HEK293 (cell line): ENCODE results near the gene FAHD2A.

ENCODE experiments used
- CTCF ChIA-PET: fragments of 350-600 bp; formaldehyde crosslinking; extraction: SDS; loops from one replicate; lab custom pipeline; 2021; ENCODE audit warnings: antibody characterized with exemption; lab: Yijun Ruan, JAX
- POLR2A ChIA-PET: fragments of 300-600 bp; formaldehyde crosslinking; extraction: SDS; loops from one replicate; lab custom pipeline; 2020; ENCODE audit warnings: antibody characterized with exemption, inconsistent platforms; lab: Yijun Ruan, JAX
- H3K27ac ChIP-seq: fragments of 200-500 bp; sonication (Bioruptor generic); 2 replicates; pipeline ENCODE4 v1.5.1; 2014; ENCODE audit warnings: low read depth, low read length, control low read depth, inconsistent platforms; ENCODE audit errors: extremely low read depth
- H3K36me3 ChIP-seq, 2 experiments: fragments of 200-500 bp in 1 of 2; sonication (Bioruptor generic) in 1 of 2; 1 replicate in 1 of 2; 2 replicates in 1 of 2; pipeline ENCODE4 v1.5.1; 2014 to 2017; ENCODE audit warnings: inconsistent platforms in 2 of 2, low read length in 2 of 2; ENCODE audit not compliant: control insufficient read depth in 2 of 2, insufficient read depth in 1 of 2
- H3K4me1 ChIP-seq: fragments of 200-500 bp; sonication (Bioruptor generic); 2 replicates; pipeline ENCODE4 v1.5.1; 2014; ENCODE audit warnings: mild to moderate bottlenecking, low read length, inconsistent platforms; ENCODE audit not compliant: control insufficient read depth, insufficient read depth
- H3K4me3 ChIP-seq: 2 replicates; pipeline ENCODE4 v1.5.1; 2011; ENCODE audit warnings: low read depth, mild to moderate bottlenecking, control low read depth, low read length, moderate library complexity
- H3K9me3 ChIP-seq: fragments of 200-500 bp; sonication (Bioruptor generic); 2 replicates; pipeline ENCODE4 v1.5.1; 2014; ENCODE audit warnings: low read depth, low read length, inconsistent platforms; ENCODE audit not compliant: control insufficient read depth, insufficient read depth
- FEZF1 ChIP-seq: fragments of 450-650 bp; formaldehyde crosslinking; IDR thresholded peaks from 2 replicates; pipeline ENCODE4 v1.5.1; 2016; ENCODE audit warnings: missing biosample characterization, missing genetic modification characterization
- GLI2 ChIP-seq: fragments of 450-650 bp; formaldehyde crosslinking; IDR thresholded peaks from 2 replicates; pipeline ENCODE4; 2017; ENCODE audit warnings: missing biosample characterization, missing genetic modification characterization, low read depth, borderline replicate concordance
- HOXC10 ChIP-seq: sonication (generic); formaldehyde crosslinking; IDR thresholded peaks from 2 replicates; pipeline ENCODE4 v1.8.1; 2023; ENCODE audit warnings: mild to moderate bottlenecking, missing genetic modification reagents
- KLF1 ChIP-seq: fragments of 450-650 bp; formaldehyde crosslinking; IDR thresholded peaks from 2 replicates; pipeline ENCODE4 v1.5.1; 2016; ENCODE audit warnings: missing biosample characterization, missing genetic modification characterization
- KLF10 ChIP-seq: fragments of 450-650 bp; IDR thresholded peaks from 2 replicates; pipeline ENCODE4 v1.5.1; 2018; ENCODE audit warnings: missing biosample characterization, mild to moderate bottlenecking, missing genetic modification characterization
- KLF8 ChIP-seq: fragments of 450-650 bp; formaldehyde crosslinking; IDR thresholded peaks from 2 replicates; pipeline ENCODE4 v1.5.1; 2016; ENCODE audit warnings: missing biosample characterization, missing genetic modification characterization
- PBX3 ChIP-seq: sonication (generic); formaldehyde crosslinking; IDR thresholded peaks from 2 replicates; pipeline ENCODE4 v1.8.1; 2022; ENCODE audit warnings: mild to moderate bottlenecking, moderate library complexity, missing genetic modification reagents
- ZBTB20 ChIP-seq: fragments of 450-650 bp; formaldehyde crosslinking; IDR thresholded peaks from 2 replicates; pipeline ENCODE4 v1.5.1; 2016; ENCODE audit warnings: missing biosample characterization, missing genetic modification characterization
- ZBTB48 ChIP-seq: fragments of 450-650 bp; formaldehyde crosslinking; IDR thresholded peaks from 2 replicates; pipeline ENCODE4 v1.5.1; 2016; ENCODE audit warnings: missing biosample characterization, missing genetic modification characterization
- ZFP37 ChIP-seq: fragments of 450-650 bp; formaldehyde crosslinking; IDR thresholded peaks from 2 replicates; pipeline ENCODE4 v1.5.1; 2016; ENCODE audit warnings: missing biosample characterization, missing genetic modification characterization
- ZNF10 ChIP-seq: fragments of 450-650 bp; formaldehyde crosslinking; IDR thresholded peaks from 2 replicates; pipeline ENCODE4 v1.5.1; 2017; ENCODE audit warnings: missing biosample characterization, missing genetic modification characterization
- ZNF16 ChIP-seq: fragments of 450-650 bp; formaldehyde crosslinking; IDR thresholded peaks from 2 replicates; pipeline ENCODE4 v1.5.1; 2016; ENCODE audit warnings: low read depth, missing biosample characterization, missing genetic modification characterization
- ZNF19 ChIP-seq: fragments of 450-650 bp; formaldehyde crosslinking; IDR thresholded peaks from 2 replicates; pipeline ENCODE4; 2016; ENCODE audit warnings: missing biosample characterization, missing genetic modification characterization, low read depth
- ZNF24 ChIP-seq: fragments of 450-650 bp; formaldehyde crosslinking; IDR thresholded peaks from 2 replicates; pipeline ENCODE4 v1.5.1; 2016; ENCODE audit warnings: missing biosample characterization, missing genetic modification characterization
- ZNF266 ChIP-seq: fragments of 450-650 bp; formaldehyde crosslinking; IDR thresholded peaks from 2 replicates; pipeline ENCODE4 v1.5.1; 2016; ENCODE audit warnings: missing biosample characterization, missing genetic modification characterization, low read depth
- ZNF302 ChIP-seq: fragments of 450-650 bp; formaldehyde crosslinking; IDR thresholded peaks from 2 replicates; pipeline ENCODE4 v1.5.1; 2016; ENCODE audit warnings: missing biosample characterization, missing genetic modification characterization, low read depth
- ZNF426 ChIP-seq: fragments of 450-650 bp; formaldehyde crosslinking; IDR thresholded peaks from 2 replicates; pipeline ENCODE4 v1.5.1; 2017; ENCODE audit warnings: missing biosample characterization, missing genetic modification characterization, mild to moderate bottlenecking, inconsistent platforms, moderate library complexity
- ZNF529 ChIP-seq: fragments of 450-650 bp; formaldehyde crosslinking; IDR thresholded peaks from 2 replicates; pipeline ENCODE4 v1.5.1; 2017; ENCODE audit warnings: missing genetic modification characterization, missing biosample characterization; ENCODE audit not compliant: insufficient replicate concordance
- ZNF558 ChIP-seq: fragments of 450-650 bp; formaldehyde crosslinking; IDR thresholded peaks from 2 replicates; pipeline ENCODE4 v1.5.1; 2016; ENCODE audit warnings: missing biosample characterization, missing genetic modification characterization
- ZNF571 ChIP-seq: fragments of 450-650 bp; formaldehyde crosslinking; IDR thresholded peaks from 2 replicates; pipeline ENCODE4 v1.5.0; 2017; ENCODE audit warnings: missing biosample characterization, missing genetic modification characterization
- ZNF791 ChIP-seq: fragments of 450-650 bp; formaldehyde crosslinking; IDR thresholded peaks from 2 replicates; pipeline ENCODE4 v1.5.1; 2016; ENCODE audit warnings: missing biosample characterization, missing genetic modification characterization
- ZNF830 ChIP-seq: fragments of 450-650 bp; IDR thresholded peaks from 2 replicates; pipeline ENCODE4 v1.5.0; 2018; ENCODE audit warnings: missing biosample characterization, missing genetic modification characterization, low read depth, mild to moderate bottlenecking, moderate library complexity
- ZXDB ChIP-seq: fragments of 450-650 bp; formaldehyde crosslinking; IDR thresholded peaks from 2 replicates; pipeline ENCODE4 v1.5.1; 2016; ENCODE audit warnings: missing biosample characterization, missing genetic modification characterization
- TF ChIP-seq, protein P1 (sequence below): fragments of 450-650 bp; formaldehyde crosslinking; IDR thresholded peaks from 2 replicates; pipeline ENCODE4 v1.5.1; 2016; ENCODE audit warnings: missing biosample characterization, missing genetic modification characterization
- TF ChIP-seq, protein P2 (sequence below): fragments of 450-650 bp; formaldehyde crosslinking; IDR thresholded peaks from 2 replicates; pipeline ENCODE4 v1.5.1; 2017; ENCODE audit warnings: missing biosample characterization, missing genetic modification characterization
- TF ChIP-seq, protein P3 (sequence below): fragments of 450-650 bp; formaldehyde crosslinking; IDR thresholded peaks from 2 replicates; pipeline ENCODE4 v1.5.1; 2016; ENCODE audit warnings: missing biosample characterization, missing genetic modification characterization

Gene FAHD2A

DNA sequence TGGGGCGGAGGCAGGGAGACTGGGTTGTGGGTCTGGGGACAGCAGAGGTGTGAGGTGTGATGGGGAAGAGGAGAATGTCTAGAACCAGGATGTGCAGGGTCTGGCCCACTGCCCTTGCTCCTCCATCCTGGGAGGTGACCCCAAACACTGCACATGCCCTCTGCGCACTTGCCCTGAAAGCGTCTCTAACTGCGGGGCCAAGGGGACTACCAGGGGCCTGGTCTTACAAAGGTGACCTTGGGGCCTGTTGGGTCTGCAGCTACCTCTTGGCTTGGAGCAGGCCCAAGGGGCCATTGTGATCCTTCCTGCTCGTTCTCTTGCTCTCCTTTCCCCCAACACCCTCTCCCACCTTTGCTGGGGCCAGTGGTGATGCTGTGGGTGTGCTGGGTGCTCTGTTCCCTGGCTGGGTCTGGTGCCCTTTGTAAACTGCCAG, 48.0 kb upstream of the FAHD2A start:
- Histone ChIP-seq H3K9me3 (no peaks in the 10 kb centered on the region), H3K27ac (no peak overlapping the region)
- TF ChIP-seq ZNF24 (tag by site-specific recombination) (no peak), ZNF16 (tag by site-specific recombination) (no peak), ZNF830 (no peak), ZXDB (no peak), PBX3 (no peak), ZNF791 (no peak)
- TF ChIP-seq, protein P1, sequence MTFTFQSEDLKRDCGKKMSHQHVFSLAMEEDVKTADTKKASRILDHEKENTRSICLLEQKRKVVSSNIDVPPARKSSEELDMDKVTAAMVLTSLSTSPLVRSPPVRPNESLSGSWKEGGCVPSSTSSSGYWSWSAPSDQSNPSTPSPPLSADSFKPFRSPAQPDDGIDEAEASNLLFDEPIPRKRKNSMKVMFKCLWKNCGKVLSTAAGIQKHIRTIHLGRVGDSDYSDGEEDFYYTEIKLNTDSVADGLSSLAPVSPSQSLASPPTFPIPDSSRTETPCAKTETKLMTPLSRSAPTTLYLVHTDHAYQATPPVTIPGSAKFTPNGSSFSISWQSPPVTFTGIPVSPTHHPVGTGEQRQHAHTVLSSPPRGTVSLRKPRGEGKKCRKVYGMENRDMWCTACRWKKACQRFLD (tag by site-specific recombination), result no peak
- TF ChIP-seq, all 188 proteins: peak for 0
- Histone ChIP-seq H3K4me1 (no peaks in the 10 kb centered on the region), H3K4me3 (no peak overlapping the region), H3K36me3 (no peaks in the 10 kb centered on the region)
- ChIA-PET POLR2A (no interaction called here), CTCF (interaction anchor here (0.6 to 1.5 kb wide), 2 partner anchors 9 to 123 kb away, joined by 3 to 4 read pairs; no protein-coding TSS in a partner anchor)

GRCh38 chr2:95354925-95355324, 47.6 kb upstream of the FAHD2A start:
- CTCF ChIA-PET, result interaction anchor here (0.6 to 1.5 kb wide), 3 partner anchors 10 to 123 kb away, joined by 3 to 4 read pairs (median 3); no protein-coding TSS in a partner anchor
- no peaks in the 10 kb centered on the region for H3K9me3 ChIP-seq
- H3K27ac ChIP-seq, result no peak overlapping the region
- H3K36me3 ChIP-seq, result no peaks in the 10 kb centered on the region
- H3K4me3 ChIP-seq, result no peak overlapping the region
- H3K4me1 ChIP-seq, result no peaks in the 10 kb centered on the region
- TF ChIP-seq ZFP37 (tag by site-specific recombination) (no peak), FEZF1 (tag by site-specific recombination) (no peak), ZNF19 (tag by site-specific recombination) (no peak), HOXC10 (CRISPR knock-in tag) (no peak), ZNF558 (tag by site-specific recombination) (no peak), ZNF266 (tag by site-specific recombination) (no peak), ZXDB (no peak), ZNF571 (tag by site-specific recombination) (no peak), ZNF426 (tag by site-specific recombination) (no peak), KLF1 (no peak), KLF8 (tag by site-specific recombination) (no peak), GLI2 (tag by site-specific recombination) (no peak), ZNF529 (tag by site-specific recombination) (no peak), ZBTB48 (tag by site-specific recombination) (no peak), ZNF302 (tag by site-specific recombination) (no peak), KLF10 (tag by site-specific recombination) (no peak), ZNF10 (tag by site-specific recombination) (no peak), ZBTB20 (tag by site-specific recombination) (no peak)
- TF ChIP-seq, protein P2, sequence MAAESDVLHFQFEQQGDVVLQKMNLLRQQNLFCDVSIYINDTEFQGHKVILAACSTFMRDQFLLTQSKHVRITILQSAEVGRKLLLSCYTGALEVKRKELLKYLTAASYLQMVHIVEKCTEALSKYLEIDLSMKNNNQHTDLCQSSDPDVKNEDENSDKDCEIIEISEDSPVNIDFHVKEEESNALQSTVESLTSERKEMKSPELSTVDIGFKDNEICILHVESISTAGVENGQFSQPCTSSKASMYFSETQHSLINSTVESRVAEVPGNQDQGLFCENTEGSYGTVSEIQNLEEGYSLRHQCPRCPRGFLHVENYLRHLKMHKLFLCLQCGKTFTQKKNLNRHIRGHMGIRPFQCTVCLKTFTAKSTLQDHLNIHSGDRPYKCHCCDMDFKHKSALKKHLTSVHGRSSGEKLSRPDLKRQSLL, result no peak
- TF ChIP-seq, protein P3, sequence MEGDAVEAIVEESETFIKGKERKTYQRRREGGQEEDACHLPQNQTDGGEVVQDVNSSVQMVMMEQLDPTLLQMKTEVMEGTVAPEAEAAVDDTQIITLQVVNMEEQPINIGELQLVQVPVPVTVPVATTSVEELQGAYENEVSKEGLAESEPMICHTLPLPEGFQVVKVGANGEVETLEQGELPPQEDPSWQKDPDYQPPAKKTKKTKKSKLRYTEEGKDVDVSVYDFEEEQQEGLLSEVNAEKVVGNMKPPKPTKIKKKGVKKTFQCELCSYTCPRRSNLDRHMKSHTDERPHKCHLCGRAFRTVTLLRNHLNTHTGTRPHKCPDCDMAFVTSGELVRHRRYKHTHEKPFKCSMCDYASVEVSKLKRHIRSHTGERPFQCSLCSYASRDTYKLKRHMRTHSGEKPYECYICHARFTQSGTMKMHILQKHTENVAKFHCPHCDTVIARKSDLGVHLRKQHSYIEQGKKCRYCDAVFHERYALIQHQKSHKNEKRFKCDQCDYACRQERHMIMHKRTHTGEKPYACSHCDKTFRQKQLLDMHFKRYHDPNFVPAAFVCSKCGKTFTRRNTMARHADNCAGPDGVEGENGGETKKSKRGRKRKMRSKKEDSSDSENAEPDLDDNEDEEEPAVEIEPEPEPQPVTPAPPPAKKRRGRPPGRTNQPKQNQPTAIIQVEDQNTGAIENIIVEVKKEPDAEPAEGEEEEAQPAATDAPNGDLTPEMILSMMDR (tag by site-specific recombination), result no peak
- POLR2A ChIA-PET, result no interaction called here
